SU-DHL-6 (cell line): ENCODE data around the gene RB1.

Source experiments
- H2AFZ ChIP-seq: fragments of 200-600 bp; sonication (generic); 2 replicates; pipeline ENCODE4 v1.6.1; 2014; ENCODE audit warnings: low read depth, mild to moderate bottlenecking, moderate library complexity, mixed read lengths, antibody characterized with exemption, low read length; ENCODE audit not compliant: severe bottlenecking
- H3F3A ChIP-seq: fragments of 200-600 bp; shearing (Covaris generic); 2 replicates; pipeline ENCODE4 v1.6.0; 2016; ENCODE audit warnings: antibody characterized with exemption, mild to moderate bottlenecking; ENCODE audit not compliant: insufficient read depth
- H3K27ac ChIP-seq: fragments of 200-600 bp; sonication (generic); 2 replicates; pipeline ENCODE4 v1.5.1; 2016; ENCODE audit warnings: low read depth, mild to moderate bottlenecking, low read length, moderate library complexity, mixed read lengths
- H3K27me3 ChIP-seq: fragments of 200-600 bp; sonication (generic), shearing (Covaris generic); 2 replicates; pipeline ENCODE4 v1.6.0; 2014; ENCODE audit warnings: mild to moderate bottlenecking, low read length
- H3K36me3 ChIP-seq: fragments of 200-600 bp; sonication (generic); 2 replicates; pipeline ENCODE4 v1.6.1; 2014; ENCODE audit warnings: mild to moderate bottlenecking, low read length, mixed read lengths
- H3K4me2 ChIP-seq: fragments of 300-600, 200-600 bp; shearing (Covaris generic), sonication (generic); 2 replicates; pipeline ENCODE4 v1.6.0; 2014; ENCODE audit warnings: low read length, low read depth, mild to moderate bottlenecking; ENCODE audit not compliant: poor library complexity, severe bottlenecking
- H3K4me3 ChIP-seq: fragments of 200-600 bp; sonication (generic); 2 replicates; pipeline ENCODE4 v1.5.1; 2014; ENCODE audit warnings: antibody characterized with exemption, low read length, mild to moderate bottlenecking, mixed read lengths; ENCODE audit not compliant: insufficient read depth, poor library complexity, severe bottlenecking
- H3K79me2 ChIP-seq: fragments of 200-600 bp; sonication (generic); 2 replicates; pipeline ENCODE4 v1.6.1; 2014; ENCODE audit warnings: mild to moderate bottlenecking, low read length, moderate library complexity; ENCODE audit not compliant: insufficient read depth
- H3K9ac ChIP-seq: fragments of 200-600 bp; sonication (generic); 2 replicates; pipeline ENCODE4 v1.7.0; 2014; ENCODE audit warnings: mild to moderate bottlenecking, low read length
- H3K9me2 ChIP-seq: fragments of 200-600 bp; sonication (generic); replicated peaks from 2 replicates; pipeline ENCODE4 v1.6.1; 2014; ENCODE audit warnings: low read length; ENCODE audit not compliant: insufficient read depth
- H3K9me3 ChIP-seq: fragments of 200-600 bp; sonication (generic); 2 replicates; pipeline ENCODE4 v1.6.1; 2014; ENCODE audit warnings: low read length, mixed read lengths; ENCODE audit not compliant: insufficient read depth
- H4K20me1 ChIP-seq: fragments of 200-600 bp; sonication (generic); 2 replicates; pipeline ENCODE4 v1.6.1; 2014; ENCODE audit warnings: low read depth, mild to moderate bottlenecking, antibody characterized with exemption, low read length, moderate library complexity, mixed read lengths
- CTCF ChIP-seq: fragments of 200-600 bp; sonication (generic); IDR thresholded peaks from one replicate; pipeline ENCODE4 v1.5.1; 2017; ENCODE audit warnings: antibody characterized with exemption, mild to moderate bottlenecking, low read length, moderate library complexity; ENCODE audit not compliant: insufficient read depth, poor library complexity, severe bottlenecking
- EZH2phosphoT487 ChIP-seq: fragments of 200-600 bp; sonication (generic), shearing (Covaris generic); conservative IDR thresholded peaks from 2 replicates; pipeline ENCODE4 v1.6.1; 2018; ENCODE audit warnings: mild to moderate bottlenecking, antibody characterized with exemption, low read length, moderate library complexity, mixed read lengths

Gene RB1

DNA sequence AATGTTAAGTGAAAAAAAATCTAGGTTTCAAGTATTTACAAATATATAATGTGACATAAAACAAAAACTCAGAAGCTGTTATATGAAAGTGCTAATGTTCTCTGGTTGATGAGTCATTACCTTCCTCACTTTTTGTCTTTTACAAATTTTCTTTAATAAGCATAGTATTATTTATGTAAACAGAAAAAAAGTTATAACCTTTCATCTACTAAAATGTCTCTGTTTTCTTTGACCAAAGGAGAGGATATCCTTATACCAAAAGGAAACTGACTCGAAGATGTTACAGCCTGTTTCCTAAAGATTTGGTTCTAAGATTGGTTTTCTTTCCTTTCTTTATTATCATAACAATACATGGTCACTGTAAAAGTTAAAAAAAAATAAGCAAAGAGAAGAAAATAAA is 191.3 kb downstream of the RB1 start:
- H3K9ac ChIP-seq = no peak overlapping the region
- H3K9me3 ChIP-seq = no peaks in the 10 kb centered on the region
- peak overlapping the region; percentile 96 for H3K27ac ChIP-seq

GRCh38 chr13:48496271-48497161 is 193.0 kb downstream of the RB1 start:
- no peak overlapping the region for H3K9ac ChIP-seq
- no peak overlapping the region for H2AFZ ChIP-seq
- TF ChIP-seq CTCF (no peak), EZH2phosphoT487 (no peak)

More for the DNA sequence above, 191.3 kb downstream of the RB1 start:
- Histone ChIP-seq H3F3A (peaks cover 54% of the 10 kb centered on the region), H4K20me1 (no peaks in the 10 kb centered on the region), H3K4me3 (no peak overlapping the region), H3K27me3 (no peaks in the 10 kb centered on the region), H3K4me2 (no peak overlapping the region), H2AFZ (no peak overlapping the region), H3K79me2 (no peaks in the 10 kb centered on the region; the same call in 1 of the 2 replicates), H3K36me3 (peaks cover 4% of the 10 kb centered on the region; the same call in 1 of the 2 replicates), H3K9me2 (no peaks in the 10 kb centered on the region)
- TF ChIP-seq CTCF = no peak
- TF ChIP-seq EZH2phosphoT487 = no peak

GRCh38 chr13:48497669-48498068 is 194.1 kb downstream of the RB1 start:
- no peak for TF ChIP-seq CTCF
- no peak for TF ChIP-seq EZH2phosphoT487
- Histone ChIP-seq H3K4me2 (no peak overlapping the region), H3K27ac (peak overlapping the region; percentile 28; the same call in 1 of the 2 replicates), H3K79me2 (no peaks in the 10 kb centered on the region), H3K4me3 (no peak overlapping the region), H4K20me1 (no peaks in the 10 kb centered on the region), H3K9me3 (no peaks in the 10 kb centered on the region), H3K9me2 (no peaks in the 10 kb centered on the region), H3K27me3 (no peaks in the 10 kb centered on the region), H3K9ac (no peak overlapping the region), H3K36me3 (peaks cover 4% of the 10 kb centered on the region; the same call in 1 of the 2 replicates), H2AFZ (no peak overlapping the region), H3F3A (peaks cover 28% of the 10 kb centered on the region)

More at GRCh38 chr13:48496271-48497161, 193.0 kb downstream of the RB1 start:
- no peaks in the 10 kb centered on the region for H3K79me2 ChIP-seq
- peaks cover 39% of the 10 kb centered on the region for H3F3A ChIP-seq
- H3K27ac ChIP-seq = peak overlapping the region; percentile 28
- peaks cover 4% of the 10 kb centered on the region; the same call in 1 of the 2 replicates for H3K36me3 ChIP-seq
- no peaks in the 10 kb centered on the region for H4K20me1 ChIP-seq
- H3K9me2 ChIP-seq = no peaks in the 10 kb centered on the region
- no peak overlapping the region for H3K4me2 ChIP-seq
- H3K27me3 ChIP-seq = no peaks in the 10 kb centered on the region
- H3K4me3 ChIP-seq = no peak overlapping the region
- no peaks in the 10 kb centered on the region for H3K9me3 ChIP-seq
